GM23338 (cell line): ENCODE measurements around the gene EXOSC3. TPM values are rescaled to one million over a fixed set of nuclear protein-coding genes. Genes with fewer than 3 reads are reported as not detected.

Experiments used
- ATAC-seq: fragments of 200-7000 bp; cut with Tn5 transposase; 3 replicates; pipeline ENCODE4 v1.9.1; 2020
- DNase-seq: peaks from one replicate; pipeline ENCODE4 v3.0.0-alpha.2; 2015; ENCODE audit warnings: low spot score
- H2AFZ ChIP-seq: fragments of 200-600 bp; sonication (generic); 2 replicates; pipeline ENCODE4 v1.8.0; 2016; ENCODE audit warnings: antibody characterized with exemption, mild to moderate bottlenecking, moderate library complexity
- H3F3A ChIP-seq: fragments of 200-600 bp; sonication (generic); replicated peaks from 2 replicates; pipeline ENCODE4 v1.8.0; 2017; ENCODE audit warnings: antibody characterized with exemption, mixed run types, low read depth
- H3K27ac ChIP-seq: fragments of 200-600 bp; sonication (generic); 2 replicates; pipeline ENCODE4 v1.6.1; 2016; ENCODE audit warnings: low read depth
- H3K27me3 ChIP-seq: fragments of 200-600 bp; sonication (generic); 2 replicates; pipeline ENCODE4 v1.8.0; 2016; ENCODE audit warnings: mild to moderate bottlenecking, mixed run types, moderate library complexity; ENCODE audit not compliant: insufficient read depth
- H3K36me3 ChIP-seq: fragments of 200-600 bp; sonication (generic); 2 replicates; pipeline ENCODE4 v1.8.0; 2016; ENCODE audit warnings: mild to moderate bottlenecking; ENCODE audit not compliant: insufficient read depth
- H3K4me1 ChIP-seq: fragments of 200-600 bp; sonication (generic); 2 replicates; pipeline ENCODE4 v1.8.0; 2016; ENCODE audit warnings: mild to moderate bottlenecking, moderate library complexity; ENCODE audit not compliant: insufficient read depth
- H3K4me2 ChIP-seq: fragments of 200-600 bp; sonication (generic); 2 replicates; pipeline ENCODE4 v1.7.1; 2017; ENCODE audit warnings: mixed run types
- H3K4me3 ChIP-seq: fragments of 200-600 bp; sonication (generic); 2 replicates; pipeline ENCODE4 v1.6.1; 2016; ENCODE audit warnings: mixed run types
- H3K79me2 ChIP-seq: fragments of 200-600 bp; sonication (generic); replicated peaks from 2 replicates; pipeline ENCODE4 v1.8.0; 2017; ENCODE audit warnings: mild to moderate bottlenecking; ENCODE audit not compliant: insufficient read depth
- H3K9me2 ChIP-seq: fragments of 200-600 bp; sonication (generic); 2 replicates; pipeline ENCODE4 v1.8.0; 2017; ENCODE audit not compliant: insufficient read depth
- H4K20me1 ChIP-seq: fragments of 200-600 bp; sonication (generic); replicated peaks from 2 replicates; pipeline ENCODE4 v1.8.0; 2017; ENCODE audit warnings: mild to moderate bottlenecking; ENCODE audit not compliant: insufficient read depth
- H3K27ac Mint-ChIP-seq: 2 replicates; pipeline ENCODE4 v1.8.0; 2020; ENCODE audit warnings: inconsistent platforms, mild to moderate bottlenecking, moderate library complexity, mixed read lengths
- H3K27me3 Mint-ChIP-seq: 3 replicates; pipeline ENCODE4 v1.8.0; 2022; ENCODE audit warnings: low read depth, mild to moderate bottlenecking, moderate library complexity, mixed read lengths, inconsistent platforms; ENCODE audit not compliant: insufficient read depth, poor library complexity
- H3K36me3 Mint-ChIP-seq: 3 replicates; pipeline ENCODE4 v1.8.0; 2021; ENCODE audit warnings: low read depth, mild to moderate bottlenecking, inconsistent platforms, moderate library complexity, mixed read lengths
- H3K4me1 Mint-ChIP-seq: 3 replicates; pipeline ENCODE4 v1.8.0; 2020; ENCODE audit warnings: mild to moderate bottlenecking, inconsistent platforms, mixed read lengths
- H3K4me3 Mint-ChIP-seq: 3 replicates; pipeline ENCODE4 v1.8.0; 2021; ENCODE audit warnings: moderate library complexity, mild to moderate bottlenecking, inconsistent platforms, mixed read lengths
- H3K9me3 Mint-ChIP-seq: 3 replicates; pipeline ENCODE4 v1.8.0; 2020; ENCODE audit warnings: moderate library complexity, mild to moderate bottlenecking, inconsistent platforms, mixed read lengths
- CREB1 ChIP-seq: fragments of 250-450 bp; sonication (Bioruptor Pico); IDR thresholded peaks from 2 replicates; pipeline ENCODE4 v1.5.0; 2020; ENCODE audit warnings: low read depth, mild to moderate bottlenecking, moderate library complexity
- CTCF ChIP-seq, 2 experiments: fragments of 200-600 bp in 1 of 2; sonication (generic) in 1 of 2; conservative IDR thresholded peaks; 2 replicates each; pipeline versions ENCODE4 v1.5.1 to v1.6.1; 2016 to 2017; ENCODE audit warnings: antibody characterized with exemption in 2 of 2, low read depth in 2 of 2, mild to moderate bottlenecking in 2 of 2, moderate library complexity in 1 of 2
- ETS1 ChIP-seq: IDR thresholded peaks from 2 replicates; pipeline ENCODE4 v1.6.1; 2016; ENCODE audit warnings: antibody characterized with exemption
- EZH2 ChIP-seq: fragments of 200-600 bp; sonication (generic); IDR thresholded peaks from one replicate; pipeline ENCODE4 v1.8.0; 2017; ENCODE audit warnings: antibody characterized with exemption, mild to moderate bottlenecking, low read depth; ENCODE audit not compliant: unreplicated experiment
- EZH2phosphoT487 ChIP-seq: fragments of 200-600 bp; sonication (generic); IDR thresholded peaks from one replicate; pipeline ENCODE4 v1.8.1; 2018; ENCODE audit warnings: antibody characterized with exemption; ENCODE audit not compliant: unreplicated experiment
- NANOG ChIP-seq: IDR thresholded peaks from 2 replicates; pipeline ENCODE4 v1.6.1; 2016; ENCODE audit warnings: antibody characterized with exemption, borderline replicate concordance
- POLR2AphosphoS5 ChIP-seq: IDR thresholded peaks from 2 replicates; pipeline ENCODE4 v1.6.1; 2016; ENCODE audit warnings: antibody characterized with exemption, low read depth
- REST ChIP-seq: IDR thresholded peaks from one replicate; pipeline ENCODE4 v1.6.1; 2018; ENCODE audit warnings: antibody characterized with exemption; ENCODE audit not compliant: unreplicated experiment
- STAT1 ChIP-seq: IDR thresholded peaks from one replicate; pipeline ENCODE4 v1.6.1; 2016; ENCODE audit warnings: antibody characterized with exemption; ENCODE audit not compliant: unreplicated experiment
- ZNF114 ChIP-seq: fragments of 250-450 bp; sonication (Bioruptor Pico); IDR thresholded peaks from 2 replicates; pipeline ENCODE4 v1.5.0; 2020; ENCODE audit warnings: mild to moderate bottlenecking, moderate library complexity
- ZNF331 ChIP-seq: fragments of 250-450 bp; sonication (Bioruptor Pico); IDR thresholded peaks from 2 replicates; pipeline ENCODE4 v1.5.0; 2020; ENCODE audit warnings: low read depth, mild to moderate bottlenecking, moderate library complexity
- ZNF462 ChIP-seq: fragments of 250-450 bp; sonication (Bioruptor Pico); IDR thresholded peaks from 2 replicates; pipeline ENCODE4 v1.5.0; 2020; ENCODE audit warnings: mild to moderate bottlenecking, moderate library complexity
- long read RNA-seq: library from polyadenylated mRNA; unstranded; transcript quantifications from one replicate; pipeline ENCODE4 v2.0.0, GENCODE V29; 2020; ENCODE audit not compliant: unreplicated experiment
- polyA plus RNA-seq: library from polyadenylated mRNA; unstranded; fragments of >200 nt; fragmentation: Nextera tagmentation; extraction: Ambion mirVana; gene quantifications from 2 replicates; pipeline ENCODE4 v1.2.1, GENCODE V29; 2016
- total RNA-seq: library from RNA; depleted of rRNA; stranded (reverse); fragments of >200 nt; shearing (Covaris generic); gene quantifications from 2 replicates; pipeline ENCODE4 v1.2.3, GENCODE V29; 2014; rRNA removed

Gene EXOSC3
- total RNA-seq (59.9 and 62.3 TPM in 2 replicates), polyA plus RNA-seq (143 and 149 TPM in 2 replicates)
- long read RNA-seq, transcript EXOSC3-201 (4 exons, 1,806 nt): major isoform, 68 of 79 reads
- long read RNA-seq, transcript EXOSC3-202 (3 exons, 768 nt): minor isoform, 7 of 79 reads
- long read RNA-seq, partial matches to known transcripts: 0 of 79 reads
- long read RNA-seq, other reads (novel, unspliced or antisense): 4 of 79 reads

GRCh38 chr9:37784616-37785483 lies at the start of gene EXOSC3:
EXOSC3 (minus strand) TSS chr9:37785064; CDS start chr9:37785044, 20 bp downstream.
- H3K27ac Mint-ChIP-seq: peak within 1 kb of the TSS; percentile 95
- no peaks in the 10 kb centered on the region; the same call in 2 of the 3 replicates for H3K9me3 Mint-ChIP-seq
- Histone ChIP-seq H3K36me3 (peaks cover 39% of the 10 kb centered on the region), H3K27me3 (0 out of 2 replicates have a peak, but pooled peaks cover 4% of the 10 kb centered on the region), H2AFZ (peak within 1 kb of the TSS; percentile 96), H3K4me2 (peak within 1 kb of the TSS; percentile 100), H4K20me1 (peaks cover 36% of the 10 kb centered on the region), H3F3A (0 out of 2 replicates have a peak, but pooled peaks cover 4% of the 10 kb centered on the region), H3K4me1 (peaks cover 8% of the 10 kb centered on the region), H3K27ac (peak within 1 kb of the TSS; percentile 83; the same call in 1 of the 2 replicates), H3K4me3 (peak within 1 kb of the TSS; percentile 99), H3K79me2 (peaks cover 40% of the 10 kb centered on the region), H3K9me2 (no peaks in the 10 kb centered on the region)
- H3K4me1 Mint-ChIP-seq: peaks cover 11% of the 10 kb centered on the region
- peaks cover 8% of the 10 kb centered on the region for H3K27me3 Mint-ChIP-seq
- H3K36me3 Mint-ChIP-seq: peaks cover 38% of the 10 kb centered on the region
- peak; percentile 89 for ATAC-seq
- peak; percentile 97 for DNase-seq
- H3K4me3 Mint-ChIP-seq: peak within 1 kb of the TSS; percentile 97
- TF ChIP-seq ZNF462 (CRISPR knock-in tag): no peak
- peak; percentile 35; the same call in 1 of the 2 replicates for TF ChIP-seq CREB1 (CRISPR knock-in tag)
- 0 out of 4 replicates have a peak, but pooled peaks of 1 of the 2 experiments have one; percentile 7 for TF ChIP-seq CTCF (conservative IDR thresholded peaks at IDR 0.05; ENCODE audit: low read depth in 2 of 2)
- no peak for TF ChIP-seq EZH2
- peak; percentile 76 for TF ChIP-seq REST
- TF ChIP-seq ETS1: peak; percentile 81
- TF ChIP-seq STAT1: no peak
- TF ChIP-seq EZH2phosphoT487: no peak
- no peak for TF ChIP-seq NANOG
- no peak for TF ChIP-seq ZNF114
- no peak for TF ChIP-seq ZNF331
- TF ChIP-seq POLR2AphosphoS5: peak; percentile 92
